ENCODE data around the gene EXOC3L1. TPM values are rescaled to one million over a fixed set of nuclear protein-coding genes. Genes with fewer than 3 reads are reported as not detected.

Gene EXOC3L1
- total and polyA plus RNA-seq, 2 of the 13 experiments (the other 11 are each of a cell fraction or from before 2014, with no cell fraction given): 0.12 TPM; not detected in 1

DNA sequence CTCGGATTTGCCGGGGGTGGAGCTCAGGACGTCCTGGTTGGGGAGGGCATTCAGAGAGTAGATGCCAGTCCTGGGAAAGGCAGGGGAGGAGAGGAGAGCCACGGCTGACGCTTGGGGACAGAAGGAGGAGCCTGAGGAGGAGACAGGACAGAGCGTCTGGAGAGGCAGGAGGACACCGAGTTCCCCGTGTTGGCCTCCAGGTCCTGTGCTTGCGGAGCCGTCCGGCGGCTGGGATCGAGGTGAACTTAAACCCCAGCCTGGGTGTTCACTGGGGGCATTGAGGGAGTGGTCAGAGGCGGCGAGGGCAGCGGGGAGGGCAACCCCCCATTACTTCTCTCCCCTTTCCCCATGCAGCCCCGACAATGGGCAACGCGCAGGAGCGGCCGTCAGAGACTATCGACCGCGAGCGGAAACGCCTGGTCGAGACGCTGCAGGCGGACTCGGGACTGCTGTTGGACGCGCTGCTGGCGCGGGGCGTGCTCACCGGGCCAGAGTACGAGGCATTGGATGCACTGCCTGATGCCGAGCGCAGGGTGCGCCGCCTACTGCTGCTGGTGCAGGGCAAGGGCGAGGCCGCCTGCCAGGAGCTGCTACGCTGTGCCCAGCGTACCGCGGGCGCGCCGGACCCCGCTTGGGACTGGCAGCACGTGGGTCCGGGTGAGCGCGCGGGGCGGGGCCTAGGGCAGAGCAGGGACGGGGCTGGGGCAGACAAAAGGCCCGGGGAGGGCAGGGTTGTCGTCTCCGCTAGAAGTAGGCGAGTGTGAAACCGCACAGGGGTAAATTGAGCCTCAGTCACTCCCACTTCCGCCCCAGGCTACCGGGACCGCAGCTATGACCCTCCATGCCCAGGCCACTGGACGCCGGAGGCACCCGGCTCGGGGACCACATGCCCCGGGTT, 15.9 kb downstream of the EXOC3L1 start (continued):
- TF ChIP-seq ZNF124 (CRISPR knock-in tag; IDR thresholded peaks at IDR 0.05) (peak; percentile 81), MED1 (CRISPR knock-in tag; IDR thresholded peaks at IDR 0.05) (peak; percentile 87), FOXA3 (CRISPR knock-in tag; IDR thresholded peaks at IDR 0.05) (peak; percentile 72), ZNF121 (CRISPR knock-in tag; IDR thresholded peaks at IDR 0.05) (peak; percentile 99), MYC (CRISPR knock-in tag; IDR thresholded peaks at IDR 0.05; ENCODE audit: borderline replicate concordance) (peak; percentile 94; the same call in 1 of the 2 replicates), CHCHD3 (CRISPR knock-in tag; IDR thresholded peaks at IDR 0.05) (peak; percentile 37; the same call in 1 of the 2 replicates), SP2 (CRISPR knock-in tag; IDR thresholded peaks at IDR 0.05) (peak; percentile 76), NR2F6 (IDR thresholded peaks at IDR 0.05) (no peak), NR2F6 (CRISPR knock-in tag; IDR thresholded peaks at IDR 0.05) (peak; percentile 75; the same call in 1 of the 2 replicates), IRX3 (CRISPR knock-in tag; IDR thresholded peaks at IDR 0.05; ENCODE audit: borderline replicate concordance, low read depth) (peak; percentile 83), HDAC6 (IDR thresholded peaks at IDR 0.05; ENCODE audit: low read depth, low read length) (no peak), SCMH1 (CRISPR knock-in tag; IDR thresholded peaks at IDR 0.05; ENCODE audit: borderline replicate concordance) (no peak), HNRNPUL1 (IDR thresholded peaks at IDR 0.05; ENCODE audit: low read depth, low read length) (no peak), ZNF83 (CRISPR knock-in tag; IDR thresholded peaks at IDR 0.05; ENCODE audit: borderline replicate concordance) (peak; percentile 90; the same call in 1 of the 2 replicates), ZNF530 (CRISPR knock-in tag; IDR thresholded peaks at IDR 0.05; ENCODE audit: low read depth) (no peak; the same call in 1 of the 2 replicates), ZNF24 (IDR thresholded peaks at IDR 0.05) (no peak), SALL2 (CRISPR knock-in tag; IDR thresholded peaks at IDR 0.05) (no peak), RORA (CRISPR knock-in tag; IDR thresholded peaks at IDR 0.05) (no peak)
- TF ChIP-seq, protein P1, sequence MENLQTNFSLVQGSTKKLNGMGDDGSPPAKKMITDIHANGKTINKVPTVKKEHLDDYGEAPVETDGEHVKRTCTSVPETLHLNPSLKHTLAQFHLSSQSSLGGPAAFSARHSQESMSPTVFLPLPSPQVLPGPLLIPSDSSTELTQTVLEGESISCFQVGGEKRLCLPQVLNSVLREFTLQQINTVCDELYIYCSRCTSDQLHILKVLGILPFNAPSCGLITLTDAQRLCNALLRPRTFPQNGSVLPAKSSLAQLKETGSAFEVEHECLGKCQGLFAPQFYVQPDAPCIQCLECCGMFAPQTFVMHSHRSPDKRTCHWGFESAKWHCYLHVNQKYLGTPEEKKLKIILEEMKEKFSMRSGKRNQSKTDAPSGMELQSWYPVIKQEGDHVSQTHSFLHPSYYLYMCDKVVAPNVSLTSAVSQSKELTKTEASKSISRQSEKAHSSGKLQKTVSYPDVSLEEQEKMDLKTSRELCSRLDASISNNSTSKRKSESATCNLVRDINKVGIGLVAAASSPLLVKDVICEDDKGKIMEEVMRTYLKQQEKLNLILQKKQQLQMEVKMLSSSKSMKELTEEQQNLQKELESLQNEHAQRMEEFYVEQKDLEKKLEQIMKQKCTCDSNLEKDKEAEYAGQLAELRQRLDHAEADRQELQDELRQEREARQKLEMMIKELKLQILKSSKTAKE (CRISPR knock-in tag; IDR thresholded peaks at IDR 0.05; ENCODE audit: borderline replicate concordance): peak; percentile 89
- TF ChIP-seq, protein P2, sequence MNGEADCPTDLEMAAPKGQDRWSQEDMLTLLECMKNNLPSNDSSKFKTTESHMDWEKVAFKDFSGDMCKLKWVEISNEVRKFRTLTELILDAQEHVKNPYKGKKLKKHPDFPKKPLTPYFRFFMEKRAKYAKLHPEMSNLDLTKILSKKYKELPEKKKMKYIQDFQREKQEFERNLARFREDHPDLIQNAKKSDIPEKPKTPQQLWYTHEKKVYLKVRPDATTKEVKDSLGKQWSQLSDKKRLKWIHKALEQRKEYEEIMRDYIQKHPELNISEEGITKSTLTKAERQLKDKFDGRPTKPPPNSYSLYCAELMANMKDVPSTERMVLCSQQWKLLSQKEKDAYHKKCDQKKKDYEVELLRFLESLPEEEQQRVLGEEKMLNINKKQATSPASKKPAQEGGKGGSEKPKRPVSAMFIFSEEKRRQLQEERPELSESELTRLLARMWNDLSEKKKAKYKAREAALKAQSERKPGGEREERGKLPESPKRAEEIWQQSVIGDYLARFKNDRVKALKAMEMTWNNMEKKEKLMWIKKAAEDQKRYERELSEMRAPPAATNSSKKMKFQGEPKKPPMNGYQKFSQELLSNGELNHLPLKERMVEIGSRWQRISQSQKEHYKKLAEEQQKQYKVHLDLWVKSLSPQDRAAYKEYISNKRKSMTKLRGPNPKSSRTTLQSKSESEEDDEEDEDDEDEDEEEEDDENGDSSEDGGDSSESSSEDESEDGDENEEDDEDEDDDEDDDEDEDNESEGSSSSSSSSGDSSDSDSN (CRISPR knock-in tag; IDR thresholded peaks at IDR 0.05): peak; percentile 99
- TF ChIP-seq, protein P3, sequence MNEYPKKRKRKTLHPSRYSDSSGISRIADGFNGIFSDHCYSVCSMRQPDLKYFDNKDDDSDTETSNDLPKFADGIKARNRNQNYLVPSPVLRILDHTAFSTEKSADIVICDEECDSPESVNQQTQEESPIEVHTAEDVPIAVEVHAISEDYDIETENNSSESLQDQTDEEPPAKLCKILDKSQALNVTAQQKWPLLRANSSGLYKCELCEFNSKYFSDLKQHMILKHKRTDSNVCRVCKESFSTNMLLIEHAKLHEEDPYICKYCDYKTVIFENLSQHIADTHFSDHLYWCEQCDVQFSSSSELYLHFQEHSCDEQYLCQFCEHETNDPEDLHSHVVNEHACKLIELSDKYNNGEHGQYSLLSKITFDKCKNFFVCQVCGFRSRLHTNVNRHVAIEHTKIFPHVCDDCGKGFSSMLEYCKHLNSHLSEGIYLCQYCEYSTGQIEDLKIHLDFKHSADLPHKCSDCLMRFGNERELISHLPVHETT (CRISPR knock-in tag; conservative IDR thresholded peaks at IDR 0.05): 0 out of 2 replicates have a peak, but pooled peaks have one; percentile 58

Measured in HepG2 (cell line).